ENCODE measurements around the gene RASAL2.

Gene RASAL2

DNA sequence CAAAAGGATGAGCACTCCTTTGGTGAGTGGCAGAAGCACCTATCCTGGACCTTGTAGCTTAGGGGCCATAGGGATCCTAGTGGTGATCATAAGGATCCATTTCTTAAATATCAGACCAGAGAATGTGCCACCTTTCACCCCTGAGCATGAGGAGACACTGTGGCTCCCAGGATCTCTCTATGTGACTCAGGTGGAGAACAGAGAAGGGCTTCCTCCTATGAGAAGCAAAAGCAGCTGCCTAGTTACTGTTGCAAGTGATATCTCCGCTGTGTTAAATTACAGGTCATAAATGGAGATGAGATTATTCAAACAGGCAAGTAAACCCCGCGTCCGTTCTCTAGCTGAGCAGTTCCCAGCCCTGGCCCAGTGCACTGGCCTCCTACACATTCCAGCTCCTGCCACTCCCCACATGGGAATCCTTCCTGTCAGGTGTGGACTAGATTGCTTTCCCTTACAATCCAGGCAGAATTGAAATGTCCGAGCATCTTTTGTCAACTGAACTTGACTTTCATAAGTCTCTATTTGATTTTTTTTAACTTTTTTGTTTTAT, 376.6 kb downstream of the RASAL2 start:
- no peak for DNase-seq

DNA sequence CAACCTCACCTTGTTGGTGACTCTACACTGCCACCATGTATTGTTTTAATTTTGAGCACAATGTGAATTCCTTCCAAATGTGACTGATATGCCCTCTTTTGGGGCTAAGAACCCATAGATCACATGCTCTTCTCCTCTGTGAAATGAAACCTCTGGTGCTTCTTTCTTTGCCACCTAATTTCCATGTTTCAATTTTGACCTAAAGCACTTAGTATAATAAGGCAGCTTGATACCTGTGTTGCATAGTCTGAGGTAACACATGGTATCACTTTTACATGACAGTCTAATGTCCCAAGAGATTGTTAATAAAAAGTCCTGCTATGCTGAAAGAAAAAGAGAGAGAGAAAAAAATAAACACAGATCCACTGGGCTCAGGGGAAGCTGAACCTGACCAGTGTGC, 378.6 kb downstream of the RASAL2 start:
- no peak for DNase-seq

DNA sequence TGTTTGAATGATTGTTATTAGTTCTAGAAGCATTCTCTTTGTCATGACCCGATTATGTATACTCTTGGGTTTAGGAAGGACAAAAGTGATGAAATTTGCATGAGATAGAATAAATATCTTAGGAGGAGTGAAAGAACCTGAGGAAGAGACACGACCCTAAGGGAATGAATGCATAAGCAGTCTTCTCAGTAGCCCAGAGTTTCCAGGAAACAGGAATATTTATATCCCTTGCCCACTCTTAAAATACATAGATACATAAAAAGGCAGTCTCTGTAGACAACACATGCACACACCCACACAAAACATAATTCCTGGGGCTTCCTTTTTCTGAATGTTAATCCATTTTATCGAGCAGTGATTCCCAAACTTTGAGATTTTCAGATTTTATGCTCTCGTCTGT, 383.5 kb downstream of the RASAL2 start:
- DNase-seq, result no peak

DNA sequence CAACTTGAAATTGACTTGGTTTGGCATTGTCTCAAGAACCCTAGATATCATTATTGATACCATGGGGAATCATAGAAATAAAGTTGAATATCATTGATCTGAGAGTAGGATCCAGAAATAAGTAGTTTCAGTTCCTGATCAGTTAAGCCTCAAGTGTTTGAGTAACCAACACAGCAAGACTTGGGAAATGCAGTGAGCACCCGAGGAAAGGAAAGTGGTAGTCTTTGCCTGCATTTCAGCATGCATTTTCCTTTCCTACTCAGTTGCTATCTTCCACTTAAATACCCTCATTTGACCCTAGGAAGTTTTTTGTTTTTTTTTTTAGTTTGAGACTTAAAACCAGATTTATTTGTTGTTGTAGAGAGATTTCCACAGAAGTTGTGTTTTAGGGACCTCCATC, 383.9 kb downstream of the RASAL2 start:
- no peak for DNase-seq

DNA sequence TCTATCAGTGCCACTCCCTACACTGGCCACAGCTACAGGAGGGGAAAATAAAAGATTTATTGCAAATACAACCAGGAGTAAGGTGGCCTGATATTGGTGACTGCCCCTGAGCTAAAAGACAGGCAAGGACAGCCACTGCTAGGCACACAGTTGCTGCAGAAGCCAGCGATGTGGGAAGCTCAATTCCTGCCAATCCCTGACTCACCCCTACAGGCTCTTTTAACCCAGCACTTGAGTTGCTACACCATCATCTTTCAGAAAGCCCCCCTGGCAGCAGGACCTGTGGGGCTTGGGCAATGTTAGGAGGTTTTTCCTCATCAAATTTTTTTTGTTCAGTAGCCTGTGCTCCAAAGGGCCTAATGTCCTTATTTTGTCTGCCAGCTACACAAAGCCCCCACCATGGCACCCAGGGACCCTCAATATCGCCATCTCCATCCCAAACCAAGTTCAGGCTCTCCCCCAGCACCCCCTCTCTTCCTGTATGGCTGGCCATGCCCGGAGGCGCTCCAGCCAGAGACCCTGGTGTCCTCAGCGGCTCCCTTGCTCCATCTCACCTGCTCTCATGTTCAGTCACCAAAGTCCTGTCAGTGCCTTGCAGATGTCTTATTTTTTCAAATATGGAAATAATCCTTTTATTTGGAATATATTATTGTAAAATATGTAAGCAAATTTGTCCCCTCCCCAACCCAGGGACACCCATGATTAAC, 389.5 kb downstream of the RASAL2 start:
- DNase-seq, result no peak

DNA sequence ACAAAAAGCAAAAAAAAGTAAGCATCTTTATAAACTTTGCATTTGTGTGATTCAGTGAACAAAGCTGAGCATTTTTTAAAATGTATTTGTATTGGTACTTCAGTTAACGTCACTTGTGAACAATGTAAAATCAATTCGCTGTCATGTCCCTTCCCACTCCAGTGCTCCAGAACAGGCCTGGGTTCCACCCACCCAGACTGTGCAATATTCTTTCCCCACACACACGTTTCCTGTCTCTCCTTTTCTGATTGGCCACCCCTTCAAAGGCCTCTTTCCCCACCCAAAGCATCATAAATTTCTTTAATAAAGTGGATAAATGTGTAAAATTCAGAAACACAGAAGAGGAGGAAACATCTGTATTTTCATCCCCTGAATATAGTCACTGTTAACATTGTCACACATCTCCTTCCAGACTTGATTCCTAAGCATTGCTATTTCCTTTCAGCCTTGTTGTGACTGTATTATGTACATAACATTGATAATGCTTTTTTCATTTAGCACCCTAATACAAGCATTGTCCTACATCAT, 390.9 kb downstream of the RASAL2 start:
- no peak for DNase-seq

DNA sequence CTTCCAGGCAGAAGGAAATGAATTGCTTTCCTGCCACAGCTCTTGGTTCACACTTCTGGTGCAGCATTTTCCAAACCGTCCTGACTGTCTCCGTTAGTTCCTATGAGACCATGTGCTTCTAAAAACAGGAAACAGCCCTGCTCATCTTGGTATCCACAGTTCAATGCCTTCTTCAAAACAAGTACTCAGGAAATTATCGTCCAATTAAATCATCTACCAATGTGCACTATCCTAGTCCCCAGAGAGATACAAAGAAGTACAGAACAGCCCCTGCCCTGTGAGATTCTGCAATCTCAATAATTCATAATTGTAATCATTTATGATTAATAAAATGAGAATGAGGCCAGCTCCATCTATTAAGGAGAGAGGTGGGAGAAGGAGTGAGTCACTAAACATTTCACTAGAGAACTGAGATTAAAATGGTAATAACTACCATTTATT, 391.7 kb downstream of the RASAL2 start:
- DNase-seq, result no peak

DNA sequence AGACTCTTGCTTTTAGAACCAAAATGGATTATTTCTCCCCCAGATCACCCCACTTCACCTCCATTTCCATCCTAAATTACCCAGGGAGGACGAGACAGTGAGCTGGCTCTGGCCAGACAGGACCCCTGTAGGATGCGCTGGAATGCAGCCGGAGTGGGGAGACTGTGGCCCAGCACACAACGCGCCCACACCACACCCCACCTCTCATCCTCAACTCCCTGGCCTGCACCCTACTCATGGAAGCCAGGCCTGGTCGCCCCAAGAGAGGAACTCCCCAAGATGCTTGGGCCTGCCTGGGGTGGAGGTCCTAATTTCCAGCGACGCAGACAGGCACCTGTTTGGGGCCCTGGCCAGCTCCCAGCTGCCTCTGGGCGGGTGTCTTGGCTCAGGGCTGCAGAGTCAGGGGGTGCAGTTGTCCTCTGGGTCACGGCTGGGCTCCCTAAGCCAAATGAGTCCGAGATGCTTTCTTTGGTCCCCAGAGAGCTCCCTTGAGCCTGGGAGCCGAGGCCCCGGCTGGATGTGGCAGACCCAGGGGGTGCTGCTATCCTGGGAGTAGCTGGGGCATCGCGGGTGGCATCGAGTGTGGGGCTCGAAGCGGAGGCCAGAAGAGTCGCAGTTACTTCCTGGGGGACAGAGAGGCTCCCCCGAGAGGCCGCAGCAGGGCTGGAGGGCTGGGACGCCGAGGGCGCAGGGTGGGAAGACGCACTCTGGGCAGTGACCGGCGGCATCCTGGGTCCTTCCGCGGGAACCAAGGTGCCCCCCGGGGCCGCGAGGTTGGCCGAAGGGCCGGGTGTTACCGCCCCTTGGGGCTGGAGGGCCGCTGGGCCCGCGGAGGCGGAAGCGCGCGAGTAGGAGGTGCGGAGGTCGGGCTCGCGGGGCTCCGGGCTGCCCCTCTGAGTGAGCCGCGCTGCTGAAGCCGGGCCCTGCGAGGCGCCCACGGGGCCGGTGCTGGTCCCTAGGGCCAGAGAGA, 392.5 kb downstream of the RASAL2 start:
- DNase-seq, result no peak

DNA sequence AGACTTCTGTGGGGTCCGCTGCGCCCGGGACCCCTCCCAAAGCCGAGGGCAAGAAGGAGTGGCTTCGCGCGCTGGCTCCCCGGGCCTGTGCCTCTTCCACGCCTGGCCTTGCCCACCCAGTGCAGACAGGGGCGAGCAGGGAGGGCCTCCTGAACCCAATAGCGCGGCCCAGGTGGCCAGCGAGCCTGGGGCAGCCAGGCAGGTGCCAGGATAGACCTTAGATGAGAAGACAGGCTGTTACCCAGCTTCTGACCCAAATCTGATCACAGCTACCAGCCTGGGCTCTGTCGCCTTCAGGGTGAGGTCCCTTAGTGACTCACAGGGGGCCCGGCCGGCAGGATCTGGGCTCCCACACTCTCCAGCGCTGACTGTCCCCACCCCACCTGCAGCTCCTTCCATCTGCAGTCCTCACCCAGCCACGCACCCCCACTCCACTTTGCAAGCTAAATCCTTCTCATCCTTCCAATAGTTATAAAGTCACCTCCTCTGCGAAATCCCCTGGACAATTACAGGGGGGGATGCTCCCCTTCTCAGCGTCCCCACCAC, 393.2 kb downstream of the RASAL2 start:
- no peak for DNase-seq

DNA sequence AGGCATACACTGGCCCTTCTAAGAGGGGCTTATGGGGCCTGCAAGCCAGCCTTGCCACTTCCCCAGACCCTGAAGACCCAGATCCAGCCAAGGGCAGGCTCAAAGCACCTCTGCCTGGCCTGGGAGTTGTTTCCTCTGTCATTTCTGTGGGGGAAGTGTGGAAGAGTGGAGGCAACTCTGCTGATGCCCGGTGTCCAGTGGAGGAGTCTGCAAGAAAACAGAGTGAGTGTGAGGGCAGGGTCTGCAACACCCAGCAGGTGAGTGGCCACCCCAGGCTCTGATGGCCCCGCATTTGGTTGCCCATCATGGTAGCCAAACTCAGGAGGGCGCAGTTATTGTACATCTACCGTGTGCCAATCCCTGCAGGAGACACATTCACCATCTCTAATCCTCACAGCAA, 394.5 kb downstream of the RASAL2 start:
- no peak for DNase-seq

DNA sequence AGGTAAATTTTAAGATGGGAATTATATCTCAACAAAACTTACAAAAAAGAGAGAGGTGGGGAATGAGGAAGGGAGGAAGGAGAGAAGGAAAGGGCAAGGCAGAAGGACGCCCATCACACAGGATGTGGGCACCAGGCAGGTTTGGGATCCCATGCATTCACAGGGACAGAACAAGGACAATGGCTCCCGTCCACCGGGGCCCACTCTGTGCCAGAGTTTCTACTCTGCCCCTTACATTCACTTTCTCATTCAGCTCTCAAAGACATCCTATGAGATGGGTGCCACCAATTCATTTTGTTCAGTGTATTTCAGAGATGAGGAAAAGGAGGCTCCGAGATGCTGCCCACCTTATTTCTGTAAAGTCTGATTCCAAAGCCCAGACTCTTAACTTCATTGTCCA, 395.5 kb downstream of the RASAL2 start:
- DNase-seq, result no peak

DNA sequence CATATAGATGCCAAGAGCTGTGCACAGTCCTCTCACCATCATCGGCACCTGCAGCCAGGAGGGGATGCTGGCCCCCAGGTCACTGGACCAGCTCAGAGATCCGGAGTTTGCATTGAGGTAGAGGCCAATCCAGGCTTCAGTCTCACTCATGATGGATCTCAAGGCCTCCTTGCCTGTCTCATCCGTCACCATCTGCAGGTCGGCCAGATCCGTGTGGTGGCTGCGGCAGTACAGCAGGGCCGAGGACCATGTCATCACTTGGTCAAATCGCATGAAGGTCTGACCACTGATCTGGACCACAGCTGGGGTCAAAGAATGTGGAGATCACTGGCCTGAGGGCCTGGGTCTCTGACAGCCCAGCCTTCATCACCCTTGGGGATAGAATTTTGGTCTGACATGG, 396.2 kb downstream of the RASAL2 start:
- no peak for DNase-seq

DNA sequence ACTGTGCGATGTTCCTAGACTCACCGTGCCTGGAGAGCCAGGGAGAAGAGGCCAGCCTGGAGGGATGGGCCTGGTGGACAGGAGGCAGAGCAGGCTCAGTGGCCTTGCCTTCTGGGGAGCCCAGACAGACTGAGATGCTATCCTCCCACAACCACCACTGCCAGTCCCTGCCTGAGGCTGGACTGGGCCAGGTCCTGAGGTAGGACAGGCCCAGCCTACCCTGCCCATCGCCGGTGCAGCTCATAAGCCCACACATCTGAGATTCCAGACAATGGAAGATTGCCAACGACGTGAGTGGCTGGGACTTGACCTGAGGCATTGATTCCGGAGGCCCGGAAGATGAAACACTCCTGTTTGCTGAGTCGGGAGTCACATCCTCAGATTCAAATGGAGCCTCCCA, 397.1 kb downstream of the RASAL2 start:
- no peak for DNase-seq

DNA sequence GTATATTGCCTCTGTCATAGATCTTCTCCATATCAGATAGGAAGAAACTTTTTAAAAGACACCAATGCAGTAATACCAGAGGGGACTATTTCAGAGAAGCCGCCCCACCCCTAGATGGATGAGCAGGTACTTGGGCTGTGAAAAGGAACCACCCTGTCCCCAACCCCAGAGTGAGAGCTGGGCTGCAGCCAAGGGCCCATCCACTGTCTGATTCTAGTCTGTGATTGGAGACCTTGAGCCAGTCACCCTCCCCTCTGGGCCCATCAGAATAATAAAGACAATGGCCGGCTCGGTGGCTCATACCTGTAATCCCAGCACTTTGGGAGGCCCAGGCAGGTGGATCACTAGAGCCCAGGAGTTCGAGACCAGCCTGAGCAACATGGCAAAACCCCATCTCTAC, 397.8 kb downstream of the RASAL2 start:
- no peak for DNase-seq

DNA sequence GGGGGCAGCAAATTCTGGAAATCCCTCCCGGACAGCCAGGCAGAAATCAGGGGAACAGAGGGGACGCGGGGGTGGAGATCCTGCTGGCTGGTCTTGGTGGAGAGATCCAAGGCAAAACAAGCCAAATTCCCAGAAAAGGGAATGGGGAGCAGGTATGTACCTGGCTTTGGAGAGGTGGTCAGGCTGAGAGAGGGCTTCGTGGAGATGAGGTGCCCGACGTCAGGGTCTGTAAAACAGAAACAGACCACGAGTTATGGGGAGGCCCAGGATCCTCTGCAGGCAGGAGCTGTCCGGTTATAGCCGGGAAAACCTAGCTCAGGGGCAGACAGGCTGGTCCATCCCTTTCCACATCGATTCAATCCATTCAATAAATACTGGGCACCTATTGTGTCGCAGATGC, 398.4 kb downstream of the RASAL2 start:
- DNase-seq, result no peak

DNA sequence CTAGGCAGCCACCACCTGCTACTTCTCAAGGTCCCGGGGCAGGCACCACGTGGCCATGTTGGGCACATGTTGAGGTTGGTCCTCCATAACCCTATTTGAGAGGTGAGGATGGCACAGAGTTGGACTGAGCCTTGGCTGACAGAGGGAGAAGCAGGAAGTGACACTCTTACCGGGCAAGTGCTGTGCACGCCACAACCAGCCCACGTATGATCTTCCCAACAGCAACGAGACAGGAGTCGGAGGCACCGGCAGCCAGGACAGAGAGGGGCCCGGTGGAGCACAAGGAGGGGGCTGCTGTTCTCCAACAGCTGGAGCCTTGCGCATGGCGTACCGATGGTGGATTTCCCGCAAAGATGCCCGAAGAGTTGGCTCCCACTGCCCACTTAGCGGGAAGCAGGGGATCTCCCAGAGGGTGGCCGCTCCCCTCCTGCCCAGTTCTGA, 399.4 kb downstream of the RASAL2 start:
- DNase-seq, result no peak

DNA sequence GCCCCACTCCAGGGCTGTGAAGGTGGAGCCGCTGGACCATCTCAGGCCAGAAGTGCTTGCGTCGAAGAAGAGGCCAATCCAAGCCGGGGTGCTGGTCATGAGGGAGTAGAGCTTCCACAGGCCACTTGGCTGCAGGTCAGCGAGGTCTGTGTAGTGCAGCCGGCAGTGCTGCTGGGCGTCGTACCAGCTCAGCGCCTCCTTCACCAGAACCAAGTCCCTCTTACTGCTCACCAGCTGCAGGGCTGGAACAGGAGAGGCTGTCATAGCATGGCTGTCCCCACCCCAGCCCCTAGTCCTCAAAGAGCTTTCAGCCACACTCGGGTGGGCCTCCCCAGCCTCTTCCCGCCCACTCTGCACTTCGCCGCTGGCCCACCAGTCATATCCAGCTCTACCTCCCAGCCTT, 400.7 kb downstream of the RASAL2 start:
- DNase-seq, result no peak

DNA sequence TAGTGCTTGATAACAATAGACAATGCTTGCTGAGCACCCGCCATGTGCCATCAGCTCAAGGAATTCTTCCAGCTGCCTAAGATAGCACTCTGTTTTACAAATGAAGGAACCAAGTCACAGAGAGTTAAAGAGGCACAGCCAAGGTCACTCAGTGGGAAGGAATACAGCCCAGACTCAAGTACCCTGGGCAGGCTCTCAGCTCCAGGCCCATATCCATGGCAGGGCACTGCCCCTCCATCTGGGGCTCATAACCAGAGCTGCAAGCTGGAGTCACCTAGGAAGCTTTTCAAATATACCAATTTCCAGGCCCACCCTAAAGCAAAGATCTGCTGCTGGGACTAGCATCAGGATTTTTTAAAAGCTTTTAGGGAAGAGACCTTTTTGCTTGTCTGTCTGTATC, 401.3 kb downstream of the RASAL2 start:
- no peak for DNase-seq

DNA sequence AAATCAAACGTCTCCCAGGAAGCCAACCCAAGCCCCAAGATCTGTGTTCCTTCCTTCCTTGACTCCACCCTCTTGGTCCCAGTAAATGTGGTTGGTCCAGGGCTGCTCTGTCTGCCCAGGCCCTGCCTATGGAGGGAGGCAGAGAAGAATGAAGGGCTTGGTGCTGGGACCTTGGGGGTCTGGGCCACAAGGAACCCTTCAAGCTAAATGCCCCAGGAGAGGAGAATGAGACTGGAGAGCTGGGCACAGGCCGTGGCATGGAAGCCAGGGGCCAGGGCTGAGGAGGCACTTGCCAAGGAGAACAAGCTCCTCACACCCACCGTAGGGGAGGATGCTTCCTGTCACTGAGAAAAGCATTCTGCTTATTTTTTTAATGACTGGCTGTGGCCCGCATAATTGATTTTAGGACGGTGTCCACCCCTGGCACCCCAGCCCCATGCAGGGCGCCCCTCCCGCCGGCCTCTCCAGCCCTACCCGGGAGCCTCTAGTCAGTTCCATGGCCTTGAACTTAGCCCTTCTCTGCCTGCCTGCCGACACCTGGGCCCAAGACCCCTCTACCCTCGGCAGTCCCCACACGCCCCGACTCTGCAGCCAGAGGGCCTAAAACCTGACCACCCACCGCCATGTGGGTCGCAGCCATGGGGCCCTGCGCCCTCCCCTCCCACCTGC, 402.0 kb downstream of the RASAL2 start:
- no peak for DNase-seq

DNA sequence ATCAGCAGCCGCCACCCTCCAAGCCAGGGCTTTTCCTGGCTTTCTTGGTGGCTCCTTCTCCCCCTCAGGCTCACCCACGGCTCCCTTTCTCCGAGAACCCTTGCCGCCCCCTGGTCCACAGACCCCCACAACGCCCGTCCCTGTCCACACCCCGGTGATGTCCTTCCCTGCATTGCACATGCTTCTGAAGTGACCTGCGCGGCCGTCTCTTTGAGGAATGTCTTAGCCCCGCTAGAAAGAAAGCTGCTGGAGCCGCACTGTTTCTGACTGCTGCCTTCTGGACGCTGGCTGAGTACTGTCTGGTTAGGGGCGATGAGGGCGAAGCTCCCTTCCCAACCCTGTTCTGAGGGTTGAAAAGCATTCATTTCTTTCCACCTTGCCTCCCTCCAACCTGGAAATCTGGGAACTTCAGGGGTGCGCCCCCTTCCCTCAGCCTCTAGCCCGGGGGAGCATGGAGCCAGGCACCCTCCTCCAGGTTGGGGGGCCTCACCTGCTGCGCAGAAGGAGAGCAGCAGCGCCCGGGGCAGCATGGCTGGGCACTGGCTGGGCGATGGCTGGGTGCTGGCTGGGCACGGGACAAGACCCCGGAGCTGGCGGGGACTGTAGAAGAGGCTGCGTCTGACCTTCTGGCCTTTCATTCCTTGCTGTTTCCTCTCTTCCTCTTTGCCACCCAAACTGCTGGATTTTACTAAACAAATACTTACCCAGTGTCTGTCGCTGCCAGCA, 402.7 kb downstream of the RASAL2 start, which contains the start of gene CLEC20A:
CLEC20A (minus strand) TSS at position 555 of the 726 bp plus-strand sequence; CDS start at position 530, 25 bp downstream.
- no peak for DNase-seq

DNA sequence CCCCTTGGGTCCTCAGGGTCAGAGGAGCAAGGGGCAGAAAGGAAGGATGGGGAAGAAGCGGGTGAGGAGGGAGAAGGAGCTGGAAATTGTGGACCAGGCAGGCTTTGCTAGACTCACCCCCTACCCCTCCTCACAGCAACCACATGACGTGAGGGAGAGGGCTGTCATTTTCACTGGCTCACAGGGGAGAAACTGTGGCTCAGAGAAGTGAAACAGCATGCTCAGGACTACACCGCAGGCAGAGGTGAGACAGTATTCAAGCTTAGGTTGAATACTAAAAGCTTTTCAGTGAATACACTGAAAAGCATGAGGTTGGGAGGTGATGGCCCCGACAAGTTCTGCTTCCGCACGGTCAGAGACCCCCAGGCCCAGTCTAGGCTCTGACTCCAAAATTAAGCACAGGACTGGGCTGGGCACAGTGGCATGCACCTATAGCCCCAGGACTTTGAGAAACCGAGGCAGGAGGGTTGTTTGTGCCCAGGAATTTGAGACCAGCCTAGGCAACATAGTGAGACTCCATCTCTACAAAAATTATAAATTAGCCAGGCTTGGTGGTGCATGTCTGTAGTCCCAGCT, 404.1 kb downstream of the RASAL2 start:
- DNase-seq, result no peak
